HEK293 (cell line): ENCODE results near the gene ATXN10.

ENCODE experiments used
- KLF16 ChIP-seq: fragments of 450-650 bp; formaldehyde crosslinking; IDR thresholded peaks from 2 replicates; pipeline ENCODE4 v1.5.1; 2017; ENCODE audit warnings: missing biosample characterization, missing genetic modification characterization
- ZBTB7A ChIP-seq: fragments of 450-650 bp; formaldehyde crosslinking; IDR thresholded peaks from 2 replicates; pipeline ENCODE4 v1.5.1; 2016; ENCODE audit warnings: low read depth, missing biosample characterization, missing genetic modification characterization
- ZEB2 ChIP-seq: fragments of 450-650 bp; formaldehyde crosslinking; IDR thresholded peaks from 2 replicates; pipeline ENCODE4 v1.5.1; 2016; ENCODE audit warnings: missing biosample characterization, missing genetic modification characterization
- ZNF335 ChIP-seq: fragments of 450-650 bp; formaldehyde crosslinking; conservative IDR thresholded peaks from 2 replicates; pipeline ENCODE4 v1.5.1; 2016; ENCODE audit warnings: missing biosample characterization, missing genetic modification characterization
- ZNF747 ChIP-seq: fragments of 450-650 bp; formaldehyde crosslinking; IDR thresholded peaks from 2 replicates; pipeline ENCODE4 v1.5.1; 2016; ENCODE audit warnings: missing biosample characterization, missing genetic modification characterization
- TF ChIP-seq, protein P1 (sequence below): fragments of 450-650 bp; formaldehyde crosslinking; IDR thresholded peaks from 2 replicates; pipeline ENCODE4 v1.5.1; 2016; ENCODE audit warnings: missing biosample characterization, missing genetic modification characterization
- TF ChIP-seq, protein P2 (sequence below): fragments of 450-650 bp; formaldehyde crosslinking; IDR thresholded peaks from 2 replicates; pipeline ENCODE4 v1.5.1; 2016; ENCODE audit warnings: missing biosample characterization, missing genetic modification characterization
- TF ChIP-seq, protein P3 (sequence below): fragments of 450-650 bp; formaldehyde crosslinking; IDR thresholded peaks from 2 replicates; pipeline ENCODE4 v1.5.1; 2016; ENCODE audit warnings: missing biosample characterization, missing genetic modification characterization
- TF ChIP-seq, protein P4 (sequence below): fragments of 450-650 bp; formaldehyde crosslinking; IDR thresholded peaks from 2 replicates; pipeline ENCODE4 v1.5.1; 2016; ENCODE audit warnings: missing biosample characterization, missing genetic modification characterization

DNA sequence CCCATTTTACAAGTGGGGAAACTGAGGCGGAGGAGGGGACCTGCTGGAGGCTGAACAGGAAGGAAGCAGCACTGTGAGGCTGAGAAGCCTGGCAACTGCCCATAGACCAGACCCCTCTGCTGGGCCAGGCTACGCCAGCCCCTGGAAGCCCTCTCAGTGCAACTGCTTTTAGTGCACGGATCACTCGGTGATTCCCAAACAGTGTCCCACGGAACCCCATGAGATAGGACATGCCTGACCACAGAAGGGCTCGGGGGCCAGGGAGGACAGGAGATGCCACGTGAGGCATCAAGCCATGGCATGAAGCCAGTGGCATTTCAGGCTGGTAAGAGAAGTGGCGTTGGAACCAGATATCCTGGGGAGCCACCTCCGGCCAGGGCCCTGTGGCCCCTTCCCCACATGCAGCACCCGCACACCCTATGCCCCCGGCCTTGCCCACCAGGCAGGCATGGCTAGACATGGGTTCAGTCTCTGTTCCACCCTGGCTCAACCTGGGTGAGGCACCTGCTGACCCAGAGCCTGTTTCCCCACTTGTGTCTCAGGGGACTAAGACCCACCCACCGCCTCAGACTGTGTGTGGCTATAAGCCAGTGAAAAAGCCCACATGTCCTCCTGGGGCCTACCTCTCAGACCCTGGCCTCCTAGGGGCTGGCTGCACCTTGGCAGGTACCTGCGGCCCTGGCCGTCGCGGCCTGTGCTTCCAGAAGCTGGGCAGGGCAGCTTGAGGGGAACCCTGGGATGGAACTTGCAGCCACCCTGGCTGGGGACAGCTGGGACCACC is 221.2 kb downstream of the ATXN10 start:
- TF ChIP-seq ZEB2 (no peak), ZNF335 (tag by site-specific recombination) (no peak), ZBTB7A (no peak), ZNF747 (tag by site-specific recombination) (no peak), KLF16 (tag by site-specific recombination) (no peak)
- TF ChIP-seq, protein P1, sequence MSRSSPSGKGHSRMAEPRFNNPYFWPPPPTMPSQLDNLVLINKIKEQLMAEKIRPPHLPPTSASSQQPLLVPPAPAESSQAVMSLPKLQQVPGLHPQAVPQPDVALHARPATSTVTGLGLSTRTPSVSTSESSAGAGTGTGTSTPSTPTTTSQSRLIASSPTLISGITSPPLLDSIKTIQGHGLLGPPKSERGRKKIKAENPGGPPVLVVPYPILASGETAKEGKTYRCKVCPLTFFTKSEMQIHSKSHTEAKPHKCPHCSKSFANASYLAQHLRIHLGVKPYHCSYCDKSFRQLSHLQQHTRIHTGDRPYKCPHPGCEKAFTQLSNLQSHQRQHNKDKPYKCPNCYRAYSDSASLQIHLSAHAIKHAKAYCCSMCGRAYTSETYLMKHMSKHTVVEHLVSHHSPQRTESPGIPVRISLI (tag by site-specific recombination), result no peak
- TF ChIP-seq, protein P2, sequence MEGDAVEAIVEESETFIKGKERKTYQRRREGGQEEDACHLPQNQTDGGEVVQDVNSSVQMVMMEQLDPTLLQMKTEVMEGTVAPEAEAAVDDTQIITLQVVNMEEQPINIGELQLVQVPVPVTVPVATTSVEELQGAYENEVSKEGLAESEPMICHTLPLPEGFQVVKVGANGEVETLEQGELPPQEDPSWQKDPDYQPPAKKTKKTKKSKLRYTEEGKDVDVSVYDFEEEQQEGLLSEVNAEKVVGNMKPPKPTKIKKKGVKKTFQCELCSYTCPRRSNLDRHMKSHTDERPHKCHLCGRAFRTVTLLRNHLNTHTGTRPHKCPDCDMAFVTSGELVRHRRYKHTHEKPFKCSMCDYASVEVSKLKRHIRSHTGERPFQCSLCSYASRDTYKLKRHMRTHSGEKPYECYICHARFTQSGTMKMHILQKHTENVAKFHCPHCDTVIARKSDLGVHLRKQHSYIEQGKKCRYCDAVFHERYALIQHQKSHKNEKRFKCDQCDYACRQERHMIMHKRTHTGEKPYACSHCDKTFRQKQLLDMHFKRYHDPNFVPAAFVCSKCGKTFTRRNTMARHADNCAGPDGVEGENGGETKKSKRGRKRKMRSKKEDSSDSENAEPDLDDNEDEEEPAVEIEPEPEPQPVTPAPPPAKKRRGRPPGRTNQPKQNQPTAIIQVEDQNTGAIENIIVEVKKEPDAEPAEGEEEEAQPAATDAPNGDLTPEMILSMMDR (tag by site-specific recombination), result no peak
- TF ChIP-seq, protein P3, sequence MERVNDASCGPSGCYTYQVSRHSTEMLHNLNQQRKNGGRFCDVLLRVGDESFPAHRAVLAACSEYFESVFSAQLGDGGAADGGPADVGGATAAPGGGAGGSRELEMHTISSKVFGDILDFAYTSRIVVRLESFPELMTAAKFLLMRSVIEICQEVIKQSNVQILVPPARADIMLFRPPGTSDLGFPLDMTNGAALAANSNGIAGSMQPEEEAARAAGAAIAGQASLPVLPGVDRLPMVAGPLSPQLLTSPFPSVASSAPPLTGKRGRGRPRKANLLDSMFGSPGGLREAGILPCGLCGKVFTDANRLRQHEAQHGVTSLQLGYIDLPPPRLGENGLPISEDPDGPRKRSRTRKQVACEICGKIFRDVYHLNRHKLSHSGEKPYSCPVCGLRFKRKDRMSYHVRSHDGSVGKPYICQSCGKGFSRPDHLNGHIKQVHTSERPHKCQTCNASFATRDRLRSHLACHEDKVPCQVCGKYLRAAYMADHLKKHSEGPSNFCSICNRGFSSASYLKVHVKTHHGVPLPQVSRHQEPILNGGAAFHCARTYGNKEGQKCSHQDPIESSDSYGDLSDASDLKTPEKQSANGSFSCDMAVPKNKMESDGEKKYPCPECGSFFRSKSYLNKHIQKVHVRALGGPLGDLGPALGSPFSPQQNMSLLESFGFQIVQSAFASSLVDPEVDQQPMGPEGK (tag by site-specific recombination), result no peak
- TF ChIP-seq, protein P4, sequence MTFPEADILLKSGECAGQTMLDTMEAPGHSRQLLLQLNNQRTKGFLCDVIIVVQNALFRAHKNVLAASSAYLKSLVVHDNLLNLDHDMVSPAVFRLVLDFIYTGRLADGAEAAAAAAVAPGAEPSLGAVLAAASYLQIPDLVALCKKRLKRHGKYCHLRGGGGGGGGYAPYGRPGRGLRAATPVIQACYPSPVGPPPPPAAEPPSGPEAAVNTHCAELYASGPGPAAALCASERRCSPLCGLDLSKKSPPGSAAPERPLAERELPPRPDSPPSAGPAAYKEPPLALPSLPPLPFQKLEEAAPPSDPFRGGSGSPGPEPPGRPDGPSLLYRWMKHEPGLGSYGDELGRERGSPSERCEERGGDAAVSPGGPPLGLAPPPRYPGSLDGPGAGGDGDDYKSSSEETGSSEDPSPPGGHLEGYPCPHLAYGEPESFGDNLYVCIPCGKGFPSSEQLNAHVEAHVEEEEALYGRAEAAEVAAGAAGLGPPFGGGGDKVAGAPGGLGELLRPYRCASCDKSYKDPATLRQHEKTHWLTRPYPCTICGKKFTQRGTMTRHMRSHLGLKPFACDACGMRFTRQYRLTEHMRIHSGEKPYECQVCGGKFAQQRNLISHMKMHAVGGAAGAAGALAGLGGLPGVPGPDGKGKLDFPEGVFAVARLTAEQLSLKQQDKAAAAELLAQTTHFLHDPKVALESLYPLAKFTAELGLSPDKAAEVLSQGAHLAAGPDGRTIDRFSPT, result no peak
